CD4-positive, alpha-beta T cell treated with Interleukin-4 for 4 hours (primary cell): ENCODE data around the gene MAN2B2.

ENCODE experiments used
- DNase-seq: peaks from one replicate; pipeline ENCODE4 v3.0.0-alpha.2; 2020

MAN2B2 gene

GRCh38 chr4:6574747-6575502 is at the start of gene MAN2B2:
Gene MAN2B2 (plus strand): TSS chr4:6575189. CDS start chr4:6575211, 22 bp downstream.
- peak; percentile 72 for DNase-seq

GRCh38 chr4:6525474-6525873 is 49.5 kb upstream of the MAN2B2 start:
- DNase-seq, result no peak

GRCh38 chr4:6526156-6526555 is 48.8 kb upstream of the MAN2B2 start:
- no peak for DNase-seq

GRCh38 chr4:6526671-6527091 is 48.3 kb upstream of the MAN2B2 start:
- DNase-seq, result no peak

GRCh38 chr4:6527259-6527658 is 47.7 kb upstream of the MAN2B2 start:
- no peak for DNase-seq

- DNase-seq, result no peak
Measured at GRCh38 chr4:6527683-6528595, 47.0 kb upstream of the MAN2B2 start.

- no peak for DNase-seq
Measured at GRCh38 chr4:6529021-6529420, 46.0 kb upstream of the MAN2B2 start.

- DNase-seq, result no peak
Measured at GRCh38 chr4:6530301-6530700, 44.7 kb upstream of the MAN2B2 start.

GRCh38 chr4:6530964-6531363 is 44.0 kb upstream of the MAN2B2 start:
- no peak for DNase-seq

GRCh38 chr4:6532102-6532501 is 42.9 kb upstream of the MAN2B2 start:
- no peak for DNase-seq

GRCh38 chr4:6532658-6533057 is 42.3 kb upstream of the MAN2B2 start:
- no peak for DNase-seq

- no peak for DNase-seq
Measured at GRCh38 chr4:6534050-6534449, 40.9 kb upstream of the MAN2B2 start.

GRCh38 chr4:6534618-6535328 is 40.2 kb upstream of the MAN2B2 start:
- no peak for DNase-seq

- DNase-seq, result no peak
Measured at GRCh38 chr4:6535329-6535692, 39.7 kb upstream of the MAN2B2 start.

GRCh38 chr4:6535706-6536105 is 39.3 kb upstream of the MAN2B2 start:
- DNase-seq, result no peak

GRCh38 chr4:6538111-6538510 is 36.9 kb upstream of the MAN2B2 start:
- DNase-seq, result no peak

- no peak for DNase-seq
Measured at GRCh38 chr4:6538575-6538974, 36.4 kb upstream of the MAN2B2 start.

GRCh38 chr4:6539009-6539764 is 35.8 kb upstream of the MAN2B2 start:
- no peak for DNase-seq

- no peak for DNase-seq
Measured at GRCh38 chr4:6540879-6541278, 34.1 kb upstream of the MAN2B2 start.

GRCh38 chr4:6541789-6542188 is 33.2 kb upstream of the MAN2B2 start:
- no peak for DNase-seq

GRCh38 chr4:6542951-6543350 is 32.0 kb upstream of the MAN2B2 start:
- DNase-seq, result no peak

- DNase-seq, result no peak
Measured at GRCh38 chr4:6546091-6546490, 28.9 kb upstream of the MAN2B2 start.
